Cardiac muscle cell (in vitro differentiated cells and primary cell): ENCODE results near the gene KCNQ2. TPM values are rescaled to one million over a fixed set of nuclear protein-coding genes. Genes with fewer than 3 reads are reported as not detected.

Source experiments
- DNase-seq, 2 donors: peaks; one replicate each; pipeline versions ENCODE4 v3.0.0 to v3.0.0-alpha.2; 2010 to 2017; ENCODE audit warnings: low read depth in 1 of 2, low spot score in 1 of 2
- H3K27ac ChIP-seq: fragments of 200-600 bp; sonication (generic); 2 replicates; pipeline ENCODE4 v1.5.1; 2016
- H3K27me3 ChIP-seq: fragments of 200-600 bp; sonication (generic); 2 replicates; pipeline ENCODE4 v1.6.0; 2016; ENCODE audit warnings: control low read depth
- H3K36me3 ChIP-seq: fragments of 200-600 bp; sonication (generic); 2 replicates; pipeline ENCODE4 v1.5.1; 2016; ENCODE audit warnings: control low read depth
- H3K4me1 ChIP-seq: fragments of 200-600 bp; sonication (generic); 2 replicates; pipeline ENCODE4 v1.8.1; 2017; ENCODE audit warnings: low read depth, mild to moderate bottlenecking, mixed run types
- H3K4me3 ChIP-seq: fragments of 200-600 bp; sonication (generic); 2 replicates; pipeline ENCODE4 v1.5.1; 2016; ENCODE audit warnings: mild to moderate bottlenecking
- H3K9me3 ChIP-seq: fragments of 200-600 bp; sonication (generic); 2 replicates; pipeline ENCODE4 v1.5.1; 2017; ENCODE audit warnings: low read depth, mild to moderate bottlenecking, control low read depth
- polyA plus RNA-seq: library from polyadenylated mRNA; unstranded; fragments of >200 nt; fragmentation: Nextera tagmentation; extraction: Ambion mirVana; gene quantifications from 2 replicates; pipeline ENCODE4 v1.2.1, GENCODE V29; 2016
- total RNA-seq: library from RNA; depleted of rRNA; stranded (reverse); fragments of >200 nt; gene quantifications from 2 replicates; pipeline ENCODE4 v1.2.3, GENCODE V29; 2016
- TF ChIP-seq, protein P1 (sequence below): IDR thresholded peaks from 2 replicates; pipeline ENCODE4 v1.5.1; 2012; ENCODE audit warnings: low read depth, mild to moderate bottlenecking, low read length

Gene KCNQ2
- total and polyA plus RNA-seq, 2 experiments from 2014 or later, result 13.7 to 18.6 TPM

DNA sequence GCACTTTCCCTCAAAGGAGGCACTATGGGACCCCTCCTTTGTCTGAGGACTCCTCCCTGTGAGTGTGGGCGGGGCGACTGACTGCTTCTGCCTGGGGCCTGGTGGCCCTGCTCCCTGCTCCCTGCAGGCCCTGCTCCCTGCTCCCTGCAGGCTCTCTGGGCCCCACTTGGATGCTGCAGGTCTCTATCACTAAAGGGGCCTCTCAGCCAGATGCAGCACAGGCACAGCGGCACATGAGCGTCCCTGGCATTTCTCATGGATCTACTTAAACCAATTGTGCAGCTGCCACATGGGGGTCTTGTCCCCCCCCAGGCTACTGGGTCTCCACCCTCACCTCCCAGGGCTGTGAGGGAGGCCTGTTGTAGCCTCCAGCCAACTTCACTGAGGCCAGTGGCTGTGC, 18.6 kb upstream of the KCNQ2 start:
- Histone ChIP-seq H3K27ac (no peak overlapping the region), H3K4me1 (peaks cover 2% of the 10 kb centered on the region), H3K4me3 (no peak overlapping the region), H3K27me3 (no peaks in the 10 kb centered on the region), H3K9me3 (no peaks in the 10 kb centered on the region), H3K36me3 (peaks cover 62% of the 10 kb centered on the region)
- TF ChIP-seq, protein P1, sequence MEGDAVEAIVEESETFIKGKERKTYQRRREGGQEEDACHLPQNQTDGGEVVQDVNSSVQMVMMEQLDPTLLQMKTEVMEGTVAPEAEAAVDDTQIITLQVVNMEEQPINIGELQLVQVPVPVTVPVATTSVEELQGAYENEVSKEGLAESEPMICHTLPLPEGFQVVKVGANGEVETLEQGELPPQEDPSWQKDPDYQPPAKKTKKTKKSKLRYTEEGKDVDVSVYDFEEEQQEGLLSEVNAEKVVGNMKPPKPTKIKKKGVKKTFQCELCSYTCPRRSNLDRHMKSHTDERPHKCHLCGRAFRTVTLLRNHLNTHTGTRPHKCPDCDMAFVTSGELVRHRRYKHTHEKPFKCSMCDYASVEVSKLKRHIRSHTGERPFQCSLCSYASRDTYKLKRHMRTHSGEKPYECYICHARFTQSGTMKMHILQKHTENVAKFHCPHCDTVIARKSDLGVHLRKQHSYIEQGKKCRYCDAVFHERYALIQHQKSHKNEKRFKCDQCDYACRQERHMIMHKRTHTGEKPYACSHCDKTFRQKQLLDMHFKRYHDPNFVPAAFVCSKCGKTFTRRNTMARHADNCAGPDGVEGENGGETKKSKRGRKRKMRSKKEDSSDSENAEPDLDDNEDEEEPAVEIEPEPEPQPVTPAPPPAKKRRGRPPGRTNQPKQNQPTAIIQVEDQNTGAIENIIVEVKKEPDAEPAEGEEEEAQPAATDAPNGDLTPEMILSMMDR, result no peak
- no peak for DNase-seq

GRCh38 chr20:63490416-63490815, 18.0 kb upstream of the KCNQ2 start:
- Histone ChIP-seq H3K4me3 (no peak overlapping the region), H3K4me1 (no peaks in the 10 kb centered on the region), H3K27me3 (no peaks in the 10 kb centered on the region), H3K27ac (no peak overlapping the region), H3K9me3 (no peaks in the 10 kb centered on the region), H3K36me3 (peaks cover 56% of the 10 kb centered on the region)
- no peak for DNase-seq
- TF ChIP-seq, protein P1, result no peak

- DNase-seq, result peak in 1 of 2 donors; percentile 49
- no peaks in the 10 kb centered on the region for H3K4me1 ChIP-seq
- no peaks in the 10 kb centered on the region for H3K27me3 ChIP-seq
- H3K36me3 ChIP-seq, result peaks cover 38% of the 10 kb centered on the region
- H3K4me3 ChIP-seq, result no peak overlapping the region
- H3K27ac ChIP-seq, result no peak overlapping the region
- no peaks in the 10 kb centered on the region for H3K9me3 ChIP-seq
- TF ChIP-seq, protein P1, result no peak
Measured at GRCh38 chr20:63488315-63489251, 16.1 kb upstream of the KCNQ2 start.

GRCh38 chr20:63487781-63488241, 15.4 kb upstream of the KCNQ2 start:
- H3K4me3 ChIP-seq, result no peak overlapping the region
- no peaks in the 10 kb centered on the region for H3K9me3 ChIP-seq

GRCh38 chr20:63487116-63487764, 14.8 kb upstream of the KCNQ2 start:
- H3K27ac ChIP-seq, result no peak overlapping the region
- TF ChIP-seq, protein P1, result no peak
- no peaks in the 10 kb centered on the region for H3K27me3 ChIP-seq
- peaks cover 3% of the 10 kb centered on the region for H3K4me1 ChIP-seq
- H3K4me3 ChIP-seq, result no peak overlapping the region
- no peaks in the 10 kb centered on the region for H3K9me3 ChIP-seq
- DNase-seq, result no peak
- peaks cover 28% of the 10 kb centered on the region for H3K36me3 ChIP-seq

More at GRCh38 chr20:63487781-63488241, 15.4 kb upstream of the KCNQ2 start:
- Histone ChIP-seq H3K36me3 (peaks cover 30% of the 10 kb centered on the region), H3K4me1 (peaks cover 3% of the 10 kb centered on the region), H3K27ac (no peak overlapping the region), H3K27me3 (no peaks in the 10 kb centered on the region)
- TF ChIP-seq, protein P1, result no peak
- no peak for DNase-seq
